GM18868 (cell line): Measurements from ENCODE around the gene DTX1.

Experiments
- ATAC-seq: cut with Tn5 transposase; IDR thresholded peaks from one replicate; pipeline ENCODE4 v1.9.1; 2021; ENCODE audit warnings: mild to moderate bottlenecking, moderate library complexity; ENCODE audit not compliant: unreplicated experiment

DTX1 gene

DNA sequence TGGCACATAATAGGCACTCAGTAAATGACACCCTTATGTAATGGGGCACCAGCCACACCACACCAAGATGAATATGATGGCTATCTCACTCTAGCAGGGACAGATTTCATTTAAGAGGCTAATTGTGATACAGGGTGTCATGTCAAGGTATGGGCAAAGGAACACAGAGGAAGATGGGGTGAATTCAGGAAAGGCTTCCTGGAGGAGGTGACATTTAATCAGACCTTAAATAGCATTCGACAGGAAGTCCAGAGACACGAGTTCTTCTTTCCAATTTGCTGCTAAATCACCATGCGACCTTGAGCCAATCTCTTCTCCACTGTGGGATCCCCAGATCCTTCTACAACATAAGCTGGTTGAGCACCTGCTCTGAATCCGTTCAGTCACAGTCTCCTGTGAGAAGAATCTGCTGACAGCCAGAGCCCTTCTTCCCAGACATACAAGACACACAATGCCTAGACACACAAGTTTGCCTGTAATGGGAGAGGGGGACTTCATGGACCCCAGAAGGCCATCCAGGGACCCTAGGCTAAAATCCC lies 1.5 kb upstream of the DTX1 start:
- no peak for ATAC-seq

DNA sequence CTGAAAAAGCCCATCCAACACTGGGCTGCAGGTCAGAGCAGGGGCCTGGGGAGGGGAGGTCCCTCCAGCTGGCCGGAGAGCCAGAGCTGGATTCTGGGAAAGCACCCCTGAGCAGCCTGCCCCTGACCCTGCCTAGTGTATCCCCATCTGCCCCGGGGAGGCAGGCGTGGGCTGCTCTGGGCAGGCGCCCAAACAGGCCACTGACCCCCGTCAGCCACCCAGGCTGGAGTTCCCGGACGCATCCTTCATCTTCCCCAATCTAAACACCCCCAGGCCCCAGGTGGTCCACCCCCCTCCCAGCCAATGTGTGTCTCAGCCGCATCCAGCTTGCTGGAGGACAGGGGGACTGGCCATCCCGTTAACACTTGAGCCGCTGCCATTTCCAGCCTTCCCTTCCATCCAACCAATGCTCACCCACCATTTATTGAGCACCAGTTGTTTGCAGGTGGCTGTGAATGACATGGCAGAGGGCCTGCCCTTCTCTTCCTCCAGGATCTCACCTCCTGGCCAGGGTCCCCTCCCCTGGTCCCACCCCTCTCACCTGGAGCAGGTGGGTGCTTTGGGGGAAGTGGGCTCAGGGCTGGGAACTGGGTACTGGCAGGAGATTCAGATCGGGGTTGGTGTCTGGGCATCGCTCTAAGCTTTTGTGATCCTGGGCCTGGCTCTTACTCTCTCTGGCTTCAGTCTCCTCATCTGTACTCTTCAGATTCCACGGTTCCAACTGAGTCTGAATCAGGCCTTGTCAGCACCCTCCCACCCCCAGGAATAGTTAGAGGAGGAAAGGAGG lies 743 bp upstream of the DTX1 start:
- ATAC-seq = no peak

DNA sequence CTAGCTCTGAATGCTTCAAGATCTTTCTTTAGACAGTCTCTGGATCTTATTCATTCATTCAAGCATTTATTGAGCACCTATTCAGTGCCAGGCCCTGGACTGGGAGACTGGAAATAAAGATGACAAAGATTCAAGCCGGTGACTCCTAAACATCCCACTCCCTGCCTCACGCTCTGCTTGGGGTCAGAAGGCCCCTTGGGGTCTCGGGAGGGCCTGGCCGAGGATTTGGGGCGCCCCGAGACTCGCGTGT lies 224 bp upstream of the DTX1 start:
- ATAC-seq = no peak

DNA sequence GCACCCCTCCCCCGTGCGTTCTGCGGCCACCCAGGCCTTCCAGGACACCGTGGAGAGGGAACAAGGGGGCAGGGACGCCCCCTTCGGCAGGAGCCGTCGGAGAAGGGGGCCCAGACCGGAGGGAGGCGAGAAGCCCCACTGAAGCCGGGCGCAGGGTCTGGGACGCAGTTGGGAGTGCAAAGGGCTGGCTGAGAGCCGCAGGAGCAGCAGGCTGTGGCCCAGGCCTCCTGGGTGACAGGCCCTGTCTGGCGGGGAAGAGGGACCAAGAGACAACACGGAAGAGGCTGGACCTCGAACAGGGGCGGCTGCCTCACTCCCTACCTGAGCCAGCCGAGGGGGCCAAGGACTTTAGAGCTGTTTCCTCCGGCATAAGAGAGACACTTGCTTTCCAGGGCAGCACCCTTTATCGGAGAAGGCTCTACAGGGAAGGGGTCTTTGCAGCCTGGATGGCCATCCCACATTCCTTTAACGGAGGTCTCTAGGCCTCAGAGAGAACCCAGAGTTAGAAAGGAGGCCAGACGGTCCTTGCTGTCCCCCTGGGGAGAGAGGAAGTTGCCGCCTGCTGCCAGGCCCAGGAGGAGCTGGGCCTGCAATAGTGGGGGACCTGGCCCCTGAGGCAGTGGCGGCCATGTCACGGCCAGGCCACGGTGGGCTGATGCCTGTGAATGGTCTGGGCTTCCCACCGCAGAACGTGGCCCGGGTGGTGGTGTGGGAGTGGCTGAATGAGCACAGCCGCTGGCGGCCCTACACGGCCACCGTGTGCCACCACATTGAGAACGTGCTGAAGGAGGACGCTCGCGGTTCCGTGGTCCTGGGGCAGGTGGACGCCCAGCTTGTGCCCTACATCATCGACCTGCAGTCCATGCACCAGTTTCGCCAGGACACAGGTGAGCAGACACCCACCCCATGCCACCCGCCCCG lies 1.3 kb downstream of the DTX1 start:
- ATAC-seq = no peak

DNA sequence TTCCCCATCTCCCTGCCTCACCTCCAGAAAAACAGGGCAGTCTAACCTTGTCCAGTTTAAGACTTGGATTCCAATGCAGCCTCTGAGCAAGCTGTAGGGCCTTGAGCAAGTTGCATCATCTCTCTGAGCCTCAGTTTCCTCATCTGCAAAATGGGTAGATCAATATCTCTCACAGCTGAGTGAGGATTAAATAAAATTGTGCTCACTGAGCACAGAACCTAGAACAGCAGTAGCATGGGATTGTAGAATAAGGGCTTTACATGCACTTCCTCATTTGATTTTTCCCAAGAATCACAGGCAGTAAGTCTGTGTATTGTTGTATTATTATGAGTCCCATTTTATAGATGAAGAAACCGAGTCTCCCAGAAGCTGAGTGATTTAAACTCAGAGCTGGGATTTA lies 2.0 kb downstream of the DTX1 start:
- ATAC-seq = no peak

DNA sequence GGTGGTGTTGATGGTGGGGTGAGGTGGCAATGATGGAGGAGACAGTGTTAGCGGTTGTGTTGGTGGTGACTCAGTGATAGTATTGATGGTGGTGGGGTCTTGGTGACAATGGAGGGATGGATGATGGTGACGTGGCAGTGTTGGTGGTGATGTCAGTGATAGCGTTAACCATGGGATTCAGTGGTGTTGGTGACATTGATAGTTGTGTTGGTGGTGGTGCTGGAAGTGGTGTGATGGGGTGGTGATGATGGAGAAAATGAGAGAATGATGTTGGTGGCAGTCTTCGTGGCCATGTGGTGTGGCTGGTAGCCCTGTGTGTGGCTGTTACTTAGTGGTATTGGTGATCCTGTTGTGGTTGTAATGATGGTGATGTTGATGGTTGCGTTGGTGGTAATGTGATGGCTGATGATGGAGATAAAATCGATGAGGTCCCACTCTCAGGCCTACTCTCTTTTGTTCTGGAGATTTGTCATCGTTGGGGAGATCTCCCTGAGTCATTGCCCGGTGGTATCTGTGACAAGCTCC lies 2.6 kb downstream of the DTX1 start:
- ATAC-seq = no peak

DNA sequence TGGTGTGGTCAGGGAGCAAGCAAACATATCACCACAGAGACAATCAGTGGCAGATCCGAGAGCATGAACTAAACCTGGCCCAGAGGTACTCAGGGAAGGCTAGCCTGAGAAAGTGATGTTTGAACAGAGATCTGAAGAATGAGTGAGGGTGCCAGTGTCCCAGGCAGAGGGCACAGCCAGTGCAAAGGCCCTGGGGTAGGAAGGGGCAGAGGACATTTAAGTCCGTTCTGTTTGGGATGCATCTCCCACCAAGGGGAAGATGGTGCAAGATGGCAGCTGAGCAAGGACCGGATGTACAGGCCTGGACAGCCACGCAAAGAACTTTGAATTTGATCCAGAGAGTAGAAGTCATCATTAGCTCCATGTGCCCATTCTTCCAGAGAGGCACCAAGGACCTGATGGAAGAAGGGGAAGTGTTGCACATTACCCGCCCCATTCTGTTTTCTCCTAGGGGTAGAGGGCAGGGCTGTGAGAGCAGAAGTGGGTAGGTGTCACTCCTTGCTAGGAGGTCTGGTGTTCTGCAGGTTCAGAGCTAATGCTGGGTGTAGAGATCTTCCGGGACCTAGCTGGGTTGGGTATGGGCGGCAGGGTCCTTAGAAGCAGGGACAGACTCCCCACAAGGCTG lies 3.9 kb downstream of the DTX1 start:
- ATAC-seq = no peak

DNA sequence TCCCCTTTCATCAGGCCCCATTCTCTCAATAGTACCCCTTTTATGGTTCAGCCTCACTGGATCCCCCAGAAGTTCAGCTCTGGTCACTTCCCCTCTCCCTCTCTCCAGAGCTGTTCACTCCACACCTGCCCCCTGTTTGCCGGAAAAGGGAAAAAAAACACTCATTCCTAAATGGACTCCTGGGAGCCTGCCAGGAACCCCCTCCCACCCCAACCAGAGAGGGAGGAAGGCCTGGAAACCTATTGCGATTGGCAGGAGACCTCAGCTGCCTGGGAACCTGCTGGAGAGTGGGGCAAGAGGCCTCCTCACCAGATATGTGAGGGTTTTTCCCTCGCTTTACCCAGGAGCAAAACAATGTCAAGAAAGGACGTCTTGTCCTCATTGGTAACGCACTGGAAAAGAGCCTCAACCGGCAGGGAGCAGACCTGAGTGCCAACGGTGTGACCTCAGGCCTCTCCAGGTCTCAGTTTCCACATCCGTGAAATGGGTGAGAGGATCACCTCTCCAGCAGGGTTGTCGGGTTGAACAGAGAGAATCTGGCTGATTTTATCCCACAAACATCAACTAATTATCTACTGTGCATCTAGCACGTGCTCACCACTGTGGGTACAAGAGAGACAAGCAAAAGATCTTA lies 4.6 kb downstream of the DTX1 start:
- ATAC-seq = no peak

DNA sequence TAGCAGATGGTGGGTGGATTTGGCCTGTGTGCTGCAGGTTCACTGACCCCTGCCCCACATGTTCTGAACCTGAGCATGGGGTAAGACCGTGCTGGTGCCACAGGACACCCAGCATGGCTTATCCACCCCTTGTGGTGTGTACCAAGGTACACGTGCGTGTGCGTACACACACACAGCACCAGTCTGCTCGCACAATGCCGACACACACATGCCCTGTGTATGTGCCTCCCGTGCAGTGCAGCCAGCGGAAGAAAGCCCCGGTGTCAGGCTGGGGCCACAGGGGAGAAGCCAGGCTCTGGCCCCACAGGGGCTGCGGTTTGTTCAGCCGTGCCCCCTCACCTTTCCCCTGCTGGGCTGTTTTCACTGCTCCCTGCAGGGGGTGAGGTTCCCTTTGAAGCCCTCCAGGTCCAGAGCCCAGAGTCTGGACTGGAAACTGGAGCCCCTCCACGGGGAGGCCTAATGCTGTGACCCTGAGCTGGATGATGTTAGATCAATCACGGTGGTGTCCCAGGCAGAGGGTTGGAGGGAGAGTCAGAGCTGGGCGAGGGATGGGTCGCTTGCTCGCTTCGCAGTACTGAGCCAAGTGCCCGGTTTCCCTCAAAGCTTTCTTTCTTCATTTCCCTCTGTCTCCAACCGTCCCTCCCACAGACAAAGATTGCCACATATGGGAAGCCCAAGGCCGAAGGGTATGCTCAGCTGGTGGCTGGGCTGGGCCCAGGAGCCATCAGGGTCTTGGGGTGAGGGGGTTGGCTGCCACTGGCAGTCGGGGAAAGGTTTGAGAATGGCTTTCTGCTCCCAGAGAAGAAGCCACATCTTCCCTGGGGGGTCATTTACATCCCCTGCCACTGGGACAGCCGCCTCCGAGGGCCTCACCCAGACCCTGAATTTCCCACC lies 6.2 kb downstream of the DTX1 start:
- peak; percentile 63 for ATAC-seq

DNA sequence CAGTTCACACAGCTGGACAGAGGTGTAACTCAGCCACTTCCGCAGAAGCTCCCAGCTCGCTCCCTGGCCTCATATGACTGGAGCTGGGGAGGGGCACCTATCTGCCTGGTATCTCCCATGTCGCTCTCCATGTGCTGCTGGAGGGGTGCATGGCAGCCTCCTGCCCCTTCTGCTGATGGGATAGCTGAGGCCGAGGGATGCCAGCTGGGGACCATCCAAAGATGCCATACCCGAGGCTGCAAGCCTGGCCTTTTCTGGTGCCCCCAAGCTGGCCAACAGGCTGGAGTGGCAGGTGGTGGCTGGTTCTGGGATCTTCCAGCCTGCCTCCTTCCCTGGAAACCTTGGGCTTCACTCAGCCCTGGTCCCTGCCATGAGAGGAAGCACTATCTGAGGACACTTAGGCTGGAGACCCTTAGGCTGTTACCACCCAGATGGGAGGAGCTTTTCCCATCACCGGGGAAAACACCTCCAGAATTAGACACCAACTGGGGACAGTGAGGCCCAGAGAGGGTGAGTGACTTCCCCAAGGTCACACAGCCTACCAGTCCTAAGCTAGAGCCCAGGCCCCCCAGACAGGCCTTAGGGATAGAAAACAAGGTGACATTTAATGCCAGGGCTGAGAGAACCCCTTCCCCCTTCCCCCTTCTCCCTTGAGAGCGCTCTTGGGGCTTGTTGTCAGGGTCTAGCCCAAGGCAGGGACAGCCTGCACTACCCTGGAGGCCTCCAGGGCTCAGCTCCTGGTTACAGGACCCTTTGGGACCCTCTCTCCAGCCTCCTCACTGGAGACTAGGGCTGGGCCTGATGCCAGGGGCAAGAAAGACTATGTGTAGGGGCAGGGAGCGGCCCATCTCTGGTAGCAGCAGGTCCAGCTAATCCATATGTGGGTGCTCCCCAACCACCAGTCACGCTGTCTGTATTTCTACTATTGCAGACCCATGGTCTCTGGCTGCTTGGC lies 7.1 kb downstream of the DTX1 start:
- no peak for ATAC-seq

DNA sequence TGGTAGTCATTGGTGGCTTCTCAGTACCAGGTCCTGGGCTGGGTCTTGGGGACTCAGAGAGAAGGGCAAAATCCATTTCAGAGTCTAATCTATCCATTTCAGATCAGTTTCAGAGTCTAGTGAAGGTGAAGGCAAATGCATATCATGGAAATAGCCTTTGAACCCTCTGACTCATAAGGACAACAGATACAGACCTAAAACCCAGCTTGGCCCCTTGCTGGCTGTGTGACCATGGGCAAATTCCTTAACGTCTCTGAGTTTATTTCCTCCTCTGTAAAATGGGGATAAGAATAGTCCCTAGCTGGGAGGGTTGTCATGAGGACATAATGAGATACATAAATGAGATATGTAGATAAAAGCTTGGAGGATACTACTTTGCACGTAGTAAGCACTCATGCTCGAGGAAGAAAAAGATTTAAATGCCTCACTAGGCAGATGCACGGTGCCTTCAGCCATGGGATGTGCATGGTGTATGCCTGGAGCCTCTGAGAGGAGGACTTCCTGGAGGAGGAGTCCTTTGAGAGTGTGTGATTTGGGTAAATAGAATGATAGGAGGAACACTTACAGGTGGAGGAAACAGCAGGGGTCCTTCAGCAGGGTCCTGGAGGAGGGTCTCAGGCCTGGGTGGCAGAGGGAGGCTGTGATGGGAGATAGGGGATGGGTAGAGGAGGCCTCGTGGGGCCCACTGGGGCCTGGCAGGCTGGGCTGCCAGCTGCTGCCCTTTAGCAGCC lies 8.0 kb downstream of the DTX1 start:
- no peak for ATAC-seq

DNA sequence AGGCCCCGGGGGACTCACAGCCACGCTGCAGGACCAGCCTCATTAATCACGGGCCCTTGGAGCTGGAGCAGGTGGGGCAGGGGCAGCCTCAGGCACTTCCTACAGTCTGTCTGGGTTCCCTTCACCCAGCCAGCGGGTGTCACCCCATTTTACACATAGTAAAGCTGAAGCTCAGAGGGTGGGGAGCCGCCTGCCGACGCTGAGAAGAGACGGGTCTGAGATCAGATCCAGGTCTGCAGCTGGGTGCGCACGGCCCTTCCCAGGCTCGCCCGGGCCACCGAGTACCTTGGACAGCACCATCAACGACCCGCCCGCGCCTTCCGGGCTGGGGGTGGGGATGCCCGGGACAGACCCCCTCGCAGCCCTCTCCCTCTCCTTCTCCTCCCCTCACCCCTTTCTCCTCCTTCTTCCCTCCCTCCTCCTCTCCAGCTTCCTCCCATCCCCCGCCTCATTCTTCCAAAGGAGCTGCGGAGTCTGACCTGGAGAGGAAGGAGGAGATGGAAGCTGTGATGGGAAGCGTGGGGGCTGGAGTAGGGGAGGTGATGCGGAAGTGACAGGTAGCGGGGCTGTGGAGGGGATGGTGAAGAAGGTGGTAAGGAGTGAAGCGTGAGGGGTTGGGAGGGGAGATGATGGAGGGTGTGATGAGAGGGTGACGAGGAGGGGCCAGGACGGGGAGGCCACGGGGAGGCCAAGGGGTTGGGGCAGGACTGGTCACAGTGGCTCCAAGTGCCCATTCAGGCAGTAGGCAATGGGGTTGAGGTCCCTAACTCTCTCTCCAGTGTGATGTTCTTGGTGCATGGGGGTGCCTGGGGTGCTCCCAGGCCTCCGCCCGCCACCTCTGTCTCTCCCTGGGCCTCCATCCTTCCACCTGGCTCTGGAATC lies 8.8 kb downstream of the DTX1 start:
- no peak for ATAC-seq

DNA sequence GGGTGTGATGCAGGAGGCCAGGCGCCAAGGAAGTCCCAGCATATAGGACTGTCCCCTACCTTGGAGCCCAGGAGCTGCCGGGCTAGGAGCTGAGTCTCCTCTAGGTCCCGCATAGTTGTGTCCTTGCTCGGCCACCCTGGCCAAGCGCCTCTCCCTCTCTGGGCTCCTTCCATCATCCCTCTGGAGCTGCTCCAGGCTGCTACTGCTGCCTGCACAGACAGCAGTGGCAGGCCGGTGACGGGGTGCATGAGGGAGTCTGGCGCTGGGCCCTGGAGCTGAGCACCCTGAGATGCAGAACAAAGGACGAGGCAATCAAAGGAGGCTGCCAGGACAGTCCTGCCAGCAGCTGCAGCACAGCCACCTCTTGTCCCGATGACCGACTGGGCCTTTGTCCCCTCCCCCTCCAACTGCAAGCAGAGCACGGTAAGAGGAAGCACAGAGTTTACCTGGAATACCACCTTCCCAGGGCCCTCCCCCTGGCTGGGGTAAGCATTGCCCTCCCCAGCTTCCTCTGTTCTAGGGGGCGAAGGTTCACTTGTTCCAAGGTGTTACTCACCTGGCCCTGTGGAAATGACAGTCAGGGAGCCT lies 10.4 kb downstream of the DTX1 start:
- ATAC-seq = no peak

DNA sequence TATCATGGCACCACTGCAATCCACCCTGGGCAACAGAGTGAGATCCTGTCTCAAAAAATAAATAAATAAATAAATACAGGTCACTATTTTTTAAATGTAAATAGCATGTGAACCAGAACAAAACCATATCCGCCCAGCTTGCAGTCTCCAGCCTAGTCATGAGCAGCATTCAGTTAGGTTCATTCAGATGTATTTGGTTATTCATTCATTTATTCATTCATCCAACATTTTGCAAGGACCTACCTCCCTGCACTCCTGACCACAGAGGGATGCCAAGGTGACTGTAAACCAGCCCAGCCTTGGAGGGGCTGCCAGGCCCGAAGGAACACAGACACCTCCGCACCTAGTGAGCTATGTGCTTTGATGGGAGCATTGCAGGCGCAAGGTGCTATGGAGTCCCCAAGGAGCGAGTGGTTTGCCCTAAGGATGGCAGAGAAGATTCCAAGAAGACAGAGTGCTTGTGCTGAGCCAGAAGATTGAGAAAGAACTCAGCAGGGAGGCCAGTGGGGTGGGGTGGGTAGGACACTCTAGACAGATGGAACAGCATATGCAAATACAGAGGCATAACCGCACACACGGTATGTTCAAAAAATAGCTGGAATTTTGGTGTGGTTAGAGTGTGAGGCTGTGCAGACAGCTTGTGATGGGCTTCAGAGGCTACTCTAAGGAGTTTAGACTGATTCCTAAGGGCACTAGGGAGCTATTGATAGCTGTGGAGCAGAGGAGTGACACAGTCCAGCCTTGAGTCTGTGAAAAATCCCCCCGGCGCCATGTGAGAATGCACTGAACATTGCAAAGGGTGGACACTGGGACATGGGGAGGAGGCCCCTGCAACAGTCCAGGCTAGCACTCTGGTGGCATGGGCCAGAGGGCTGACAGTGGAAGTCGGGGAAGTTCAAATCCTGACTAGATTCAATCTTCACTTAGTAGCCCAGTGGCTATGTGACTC lies 11.7 kb downstream of the DTX1 start:
- no peak for ATAC-seq

DNA sequence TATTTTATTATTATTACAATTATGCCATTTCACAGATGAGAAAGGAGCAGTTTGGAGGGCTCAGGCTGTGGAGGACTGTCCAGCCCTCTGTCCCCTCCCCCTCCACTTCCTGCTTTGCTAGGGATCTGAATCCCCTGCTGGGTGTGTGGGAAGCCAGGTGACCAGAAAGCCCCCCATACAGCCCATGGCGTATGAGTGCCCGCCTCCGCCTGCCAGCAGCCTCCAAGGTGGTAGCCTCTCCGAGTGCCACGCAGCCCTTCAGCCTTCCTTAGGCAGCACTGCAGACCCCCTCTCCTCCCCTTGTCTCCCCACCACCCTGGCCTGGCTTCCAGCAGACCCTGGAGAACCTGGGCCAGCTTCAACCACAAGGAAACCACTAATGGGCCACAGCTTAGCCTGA lies 12.6 kb downstream of the DTX1 start:
- ATAC-seq = no peak

DNA sequence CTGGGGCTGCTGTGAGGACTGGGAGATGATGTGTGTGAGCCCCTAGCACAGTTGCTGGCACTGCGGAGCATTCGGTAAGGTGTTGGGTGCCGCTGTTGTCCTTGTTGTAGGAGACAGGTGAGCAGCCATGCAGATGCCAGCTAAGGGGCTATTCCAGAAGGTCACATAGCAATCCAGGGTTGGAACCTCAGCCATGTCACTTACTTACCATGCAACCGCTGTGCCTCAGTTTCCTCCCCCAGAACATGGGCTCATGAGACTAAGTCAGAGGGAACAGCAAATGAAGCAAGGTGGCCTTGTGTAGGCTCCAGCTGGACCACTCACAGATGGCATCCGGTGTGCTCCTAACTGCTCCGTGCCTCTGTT lies 13.2 kb downstream of the DTX1 start:
- ATAC-seq = no peak
